GM12878 (cell line): Measurements from ENCODE around the gene UNC13B. TPM values are rescaled to one million over a fixed set of nuclear protein-coding genes. Genes with fewer than 3 reads are reported as not detected.

Experiments
- CREM ChIP-seq: IDR thresholded peaks from 2 replicates; pipeline ENCODE4 v1.6.1; 2014; ENCODE audit warnings: antibody characterized with exemption, low read depth
- MXI1 ChIP-seq: fragments of 150-350 bp; IDR thresholded peaks from 2 replicates; pipeline ENCODE4 v1.6.1; 2011; ENCODE audit warnings: low read depth, mild to moderate bottlenecking, inconsistent platforms, low read length, improper control_type of control experiment
- MYC ChIP-seq: IDR thresholded peaks from 2 replicates; pipeline ENCODE4 v1.6.1; 2011; ENCODE audit warnings: mild to moderate bottlenecking, low read length, moderate library complexity, inconsistent platforms; ENCODE audit not compliant: insufficient read depth, insufficient replicate concordance, insufficient read length, severe bottlenecking
- NR2F1 ChIP-seq: fragments of 450-650 bp; conservative IDR thresholded peaks from 2 replicates; pipeline ENCODE4 v1.6.1; 2017; ENCODE audit warnings: mild to moderate bottlenecking
- RAD51 ChIP-seq: fragments of 450-650 bp; IDR thresholded peaks from 2 replicates; pipeline ENCODE4 v1.6.1; 2016; ENCODE audit warnings: moderate library complexity, mild to moderate bottlenecking, inconsistent platforms
- ZNF274 ChIP-seq: IDR thresholded peaks from one replicate; pipeline ENCODE4 v1.8.0; 2011; ENCODE audit not compliant: insufficient read length, insufficient read depth
- polyA plus RNA-seq, 11 experiments: library from polyadenylated mRNA; depleted of rRNA in 4 of 11; unstranded in 6 of 11; stranded (reverse) in 5 of 11; fragments of >200 nt; fragmentation: Nextera tagmentation in 4 of 11; fragmentation: Illumina TruSeq in 1 of 11; extraction: Ambion mirVana in 4 of 11; extraction: Trizol in 1 of 11; gene quantifications; 1 replicate in 1 of 11; 2 replicates in 10 of 11; pipeline versions ENCODE4 v1.2.1 to v1.2.3, GENCODE V29; 2011 to 2016; ENCODE audit warnings: inconsistent platforms in 2 of 11, missing spikeins in 2 of 11, low read depth in 1 of 11
- total RNA-seq, 4 experiments: library from RNA; depleted of rRNA in 3 of 4; stranded (reverse); fragments of >200 nt in 3 of 4; fragmentation: Illumina TruSeq in 1 of 4; extraction: Trizol in 1 of 4; gene quantifications; 2 replicates each; pipeline versions ENCODE4 v1.2.1 to v1.2.3, GENCODE V29; 2013 to 2021
- TF ChIP-seq, protein P1 (sequence below): IDR thresholded peaks from 2 replicates; pipeline ENCODE4 v1.6.1; 2012; ENCODE audit warnings: low read depth, low read length, improper control_type of control experiment
- TF ChIP-seq, protein P2 (sequence below): fragments of 450-650 bp; IDR thresholded peaks from 2 replicates; pipeline ENCODE4 v1.6.1; 2018; ENCODE audit warnings: borderline replicate concordance, mild to moderate bottlenecking; ENCODE audit not compliant: partially characterized antibody
- TF ChIP-seq, protein P3 (sequence below): fragments of 450-650 bp; IDR thresholded peaks from 2 replicates; pipeline ENCODE4 v1.6.1; 2018; ENCODE audit warnings: mild to moderate bottlenecking, low read depth, moderate library complexity; ENCODE audit not compliant: partially characterized antibody

The UNC13B gene
- total and polyA plus RNA-seq, 10 of the 15 experiments (the other 5 are each of a cell fraction or from before 2014, with no cell fraction given): under 0.01 to 0.42 (median 0.06) TPM; not detected in 4

DNA sequence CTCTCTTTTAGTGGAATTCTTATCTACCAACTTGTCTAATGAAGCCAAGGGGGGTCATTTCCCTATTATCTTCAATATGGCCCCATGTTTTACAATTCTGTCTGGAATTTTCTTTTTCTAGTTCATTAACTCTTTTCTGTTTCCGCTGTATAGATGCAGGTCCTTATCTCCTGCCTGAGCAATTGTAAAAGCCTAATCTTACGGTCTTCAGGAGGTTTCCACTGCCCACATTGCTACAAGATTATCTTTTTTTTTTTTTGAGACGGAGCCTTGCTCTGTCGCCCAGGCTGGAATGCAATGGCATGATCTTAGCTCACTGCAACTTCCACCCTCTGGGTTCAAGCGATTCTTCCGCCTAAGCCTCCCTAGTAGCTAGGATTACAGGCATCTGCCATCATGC lies 132.3 kb downstream of the UNC13B start (continued):
- TF ChIP-seq, protein P1, sequence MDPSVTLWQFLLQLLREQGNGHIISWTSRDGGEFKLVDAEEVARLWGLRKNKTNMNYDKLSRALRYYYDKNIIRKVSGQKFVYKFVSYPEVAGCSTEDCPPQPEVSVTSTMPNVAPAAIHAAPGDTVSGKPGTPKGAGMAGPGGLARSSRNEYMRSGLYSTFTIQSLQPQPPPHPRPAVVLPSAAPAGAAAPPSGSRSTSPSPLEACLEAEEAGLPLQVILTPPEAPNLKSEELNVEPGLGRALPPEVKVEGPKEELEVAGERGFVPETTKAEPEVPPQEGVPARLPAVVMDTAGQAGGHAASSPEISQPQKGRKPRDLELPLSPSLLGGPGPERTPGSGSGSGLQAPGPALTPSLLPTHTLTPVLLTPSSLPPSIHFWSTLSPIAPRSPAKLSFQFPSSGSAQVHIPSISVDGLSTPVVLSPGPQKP: no peak
- TF ChIP-seq CREM: no peak
- TF ChIP-seq RAD51: no peak
- no peak for TF ChIP-seq NR2F1
- no peak for TF ChIP-seq ZNF274
- TF ChIP-seq MYC: no peak
- no peak for TF ChIP-seq MXI1
- TF ChIP-seq, protein P2, sequence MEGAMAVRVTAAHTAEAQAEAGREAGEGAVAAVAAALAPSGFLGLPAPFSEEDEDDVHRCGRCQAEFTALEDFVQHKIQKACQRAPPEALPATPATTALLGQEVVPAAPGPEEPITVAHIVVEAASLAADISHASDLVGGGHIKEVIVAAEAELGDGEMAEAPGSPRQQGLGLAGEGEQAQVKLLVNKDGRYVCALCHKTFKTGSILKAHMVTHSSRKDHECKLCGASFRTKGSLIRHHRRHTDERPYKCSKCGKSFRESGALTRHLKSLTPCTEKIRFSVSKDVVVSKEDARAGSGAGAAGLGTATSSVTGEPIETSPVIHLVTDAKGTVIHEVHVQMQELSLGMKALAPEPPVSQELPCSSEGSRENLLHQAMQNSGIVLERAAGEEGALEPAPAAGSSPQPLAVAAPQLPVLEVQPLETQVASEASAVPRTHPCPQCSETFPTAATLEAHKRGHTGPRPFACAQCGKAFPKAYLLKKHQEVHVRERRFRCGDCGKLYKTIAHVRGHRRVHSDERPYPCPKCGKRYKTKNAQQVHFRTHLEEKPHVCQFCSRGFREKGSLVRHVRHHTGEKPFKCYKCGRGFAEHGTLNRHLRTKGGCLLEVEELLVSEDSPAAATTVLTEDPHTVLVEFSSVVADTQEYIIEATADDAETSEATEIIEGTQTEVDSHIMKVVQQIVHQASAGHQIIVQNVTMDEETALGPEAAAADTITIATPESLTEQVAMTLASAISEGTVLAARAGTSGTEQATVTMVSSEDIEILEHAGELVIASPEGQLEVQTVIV: no peak
- TF ChIP-seq, protein P3, sequence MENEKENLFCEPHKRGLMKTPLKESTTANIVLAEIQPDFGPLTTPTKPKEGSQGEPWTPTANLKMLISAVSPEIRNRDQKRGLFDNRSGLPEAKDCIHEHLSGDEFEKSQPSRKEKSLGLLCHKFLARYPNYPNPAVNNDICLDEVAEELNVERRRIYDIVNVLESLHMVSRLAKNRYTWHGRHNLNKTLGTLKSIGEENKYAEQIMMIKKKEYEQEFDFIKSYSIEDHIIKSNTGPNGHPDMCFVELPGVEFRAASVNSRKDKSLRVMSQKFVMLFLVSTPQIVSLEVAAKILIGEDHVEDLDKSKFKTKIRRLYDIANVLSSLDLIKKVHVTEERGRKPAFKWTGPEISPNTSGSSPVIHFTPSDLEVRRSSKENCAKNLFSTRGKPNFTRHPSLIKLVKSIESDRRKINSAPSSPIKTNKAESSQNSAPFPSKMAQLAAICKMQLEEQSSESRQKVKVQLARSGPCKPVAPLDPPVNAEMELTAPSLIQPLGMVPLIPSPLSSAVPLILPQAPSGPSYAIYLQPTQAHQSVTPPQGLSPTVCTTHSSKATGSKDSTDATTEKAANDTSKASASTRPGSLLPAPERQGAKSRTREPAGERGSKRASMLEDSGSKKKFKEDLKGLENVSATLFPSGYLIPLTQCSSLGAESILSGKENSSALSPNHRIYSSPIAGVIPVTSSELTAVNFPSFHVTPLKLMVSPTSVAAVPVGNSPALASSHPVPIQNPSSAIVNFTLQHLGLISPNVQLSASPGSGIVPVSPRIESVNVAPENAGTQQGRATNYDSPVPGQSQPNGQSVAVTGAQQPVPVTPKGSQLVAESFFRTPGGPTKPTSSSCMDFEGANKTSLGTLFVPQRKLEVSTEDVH: no peak
